Nephron progenitor cell (in vitro differentiated cells): ENCODE results near the gene EXOC3.

Experiments used
- DNase-seq: peaks from one replicate; pipeline ENCODE4 v3.0.0; 2021
- H3K27ac Mint-ChIP-seq: 2 replicates; pipeline ENCODE4 v1.8.0; 2021; ENCODE audit warnings: mild to moderate bottlenecking, moderate library complexity, mixed read lengths
- H3K27me3 Mint-ChIP-seq: 2 replicates; pipeline ENCODE4 v1.8.0; 2021; ENCODE audit warnings: mild to moderate bottlenecking, low read depth, mixed read lengths; ENCODE audit not compliant: poor library complexity
- H3K36me3 Mint-ChIP-seq: 2 replicates; pipeline ENCODE4 v1.8.0; 2021; ENCODE audit warnings: low read depth, mixed read lengths
- H3K4me1 Mint-ChIP-seq: 2 replicates; pipeline ENCODE4 v1.8.0; 2021; ENCODE audit warnings: mixed read lengths
- H3K4me3 Mint-ChIP-seq: 2 replicates; pipeline ENCODE4 v1.8.0; 2021; ENCODE audit warnings: mild to moderate bottlenecking, moderate library complexity, mixed read lengths
- H3K9me3 Mint-ChIP-seq: 2 replicates; pipeline ENCODE4 v1.8.0; 2021; ENCODE audit warnings: mild to moderate bottlenecking, moderate library complexity, mixed read lengths
- CTCF ChIP-seq: fragments of 200-600 bp; sonication (generic); IDR thresholded peaks from 2 replicates; pipeline ENCODE4 v1.5.0; 2021; ENCODE audit warnings: antibody characterized with exemption

The EXOC3 gene

GRCh38 chr5:423626-424261, 19.2 kb upstream of the EXOC3 start:
- no peak for TF ChIP-seq CTCF
- Mint-ChIP-seq H3K9me3 (peaks cover 13% of the 10 kb centered on the region), H3K27ac (no peak overlapping the region), H3K36me3 (no peaks in the 10 kb centered on the region), H3K4me1 (peaks cover 15% of the 10 kb centered on the region), H3K27me3 (peaks cover 10% of the 10 kb centered on the region), H3K4me3 (no peak overlapping the region)
- DNase-seq: no peak

GRCh38 chr5:424301-425110, 18.5 kb upstream of the EXOC3 start:
- Mint-ChIP-seq H3K4me1 (peaks cover 15% of the 10 kb centered on the region), H3K27ac (no peak overlapping the region), H3K36me3 (no peaks in the 10 kb centered on the region), H3K27me3 (peaks cover 10% of the 10 kb centered on the region), H3K4me3 (no peak overlapping the region), H3K9me3 (peaks cover 13% of the 10 kb centered on the region)
- TF ChIP-seq CTCF: no peak
- no peak for DNase-seq

GRCh38 chr5:425714-426113, 17.3 kb upstream of the EXOC3 start:
- no peak for DNase-seq
- peaks cover 10% of the 10 kb centered on the region for H3K27me3 Mint-ChIP-seq
- peaks cover 10% of the 10 kb centered on the region for H3K4me1 Mint-ChIP-seq
- peaks cover 13% of the 10 kb centered on the region for H3K9me3 Mint-ChIP-seq
- H3K4me3 Mint-ChIP-seq: no peak overlapping the region
- no peaks in the 10 kb centered on the region for H3K36me3 Mint-ChIP-seq
- no peak for TF ChIP-seq CTCF
- no peak overlapping the region for H3K27ac Mint-ChIP-seq

GRCh38 chr5:426392-426976, 16.5 kb upstream of the EXOC3 start:
- Mint-ChIP-seq H3K9me3 (peaks cover 13% of the 10 kb centered on the region), H3K36me3 (no peaks in the 10 kb centered on the region), H3K27ac (no peak overlapping the region), H3K4me3 (no peak overlapping the region), H3K27me3 (peaks cover 10% of the 10 kb centered on the region), H3K4me1 (peaks cover 10% of the 10 kb centered on the region)
- DNase-seq: no peak
- no peak for TF ChIP-seq CTCF

- no peak overlapping the region for H3K4me3 Mint-ChIP-seq
- DNase-seq: no peak
- no peak overlapping the region for H3K27ac Mint-ChIP-seq
- peaks cover 13% of the 10 kb centered on the region for H3K27me3 Mint-ChIP-seq
- peaks cover 10% of the 10 kb centered on the region for H3K4me1 Mint-ChIP-seq
- no peaks in the 10 kb centered on the region for H3K36me3 Mint-ChIP-seq
- H3K9me3 Mint-ChIP-seq: peaks cover 13% of the 10 kb centered on the region
- no peak for TF ChIP-seq CTCF
These were observed 15.4 kb upstream of the EXOC3 start for GRCh38 chr5:427415-428087.
